OCI-M2 (cell line): ENCODE data around the gene NCR1.
"Not testable (repeated sequence)": the region's sequence is repeated elsewhere in the genome, so short reads cannot be mapped to it uniquely, and the experiment has no call there.

ENCODE experiments used
- DNase-seq: peaks from one replicate; lab custom pipeline; 2025; ENCODE audit not compliant: unreplicated experiment; lab: John Stamatoyannopoulos, UW

NCR1 gene

DNA sequence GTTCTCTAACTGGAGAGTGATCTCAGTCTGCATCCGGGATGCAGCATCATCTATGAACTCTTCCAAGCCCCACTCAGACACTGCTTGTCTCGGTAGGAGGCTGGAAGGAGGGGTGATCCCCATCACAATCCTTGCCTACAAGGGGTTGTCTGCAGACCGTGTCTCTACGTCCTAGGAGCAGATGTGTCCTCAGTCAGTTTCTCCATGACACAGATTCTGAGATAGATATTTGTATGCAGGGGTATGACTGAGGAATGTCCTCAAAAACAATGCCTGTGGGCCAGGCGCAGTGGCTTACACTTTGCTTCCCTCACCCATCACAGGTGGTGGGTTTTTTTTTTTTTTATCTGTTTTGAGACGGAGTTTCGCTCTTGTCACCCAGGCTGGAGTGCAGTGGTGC lies 871 bp downstream of the NCR1 start:
- DNase-seq, result no peak

DNA sequence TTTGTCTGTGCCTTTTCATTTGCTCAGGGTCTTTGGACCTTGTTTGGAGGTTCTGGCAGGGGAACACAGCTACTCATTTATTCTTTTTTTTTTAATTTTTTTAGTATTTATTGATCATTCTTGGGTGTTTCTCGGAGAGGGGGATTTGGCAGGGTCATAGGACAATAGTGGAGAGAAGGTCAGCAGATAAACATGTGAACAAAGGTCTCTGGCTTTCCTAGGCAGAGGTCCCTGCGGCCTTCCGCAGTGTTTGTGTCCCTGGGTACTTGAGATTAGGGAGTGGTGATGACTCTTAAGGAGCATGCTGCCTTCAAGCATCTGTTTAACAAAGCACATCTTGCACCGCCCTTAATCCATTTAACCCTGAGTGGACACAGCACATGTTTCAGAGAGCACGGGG lies 2.0 kb downstream of the NCR1 start:
- not testable (repeated sequence) for DNase-seq

DNA sequence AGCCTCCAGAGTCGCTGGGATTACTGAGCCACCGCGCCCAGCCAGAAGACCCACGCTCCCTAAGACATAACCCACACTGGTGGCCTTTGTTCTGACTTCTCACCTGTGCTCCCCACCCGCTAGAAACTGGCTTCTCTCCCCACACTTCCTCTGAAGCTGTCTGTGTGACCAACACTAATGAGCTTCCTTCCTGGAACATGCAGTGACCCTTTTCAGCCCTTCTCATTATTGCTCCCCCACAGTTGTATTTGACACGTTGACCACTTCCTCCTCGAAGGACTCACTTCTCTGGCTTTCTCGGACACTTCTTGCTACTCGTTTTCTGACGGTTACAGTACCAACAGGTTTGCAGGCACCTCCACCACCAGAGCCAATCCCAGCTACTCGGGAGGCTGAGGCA lies 10.9 kb downstream of the NCR1 start:
- DNase-seq, result no peak

DNA sequence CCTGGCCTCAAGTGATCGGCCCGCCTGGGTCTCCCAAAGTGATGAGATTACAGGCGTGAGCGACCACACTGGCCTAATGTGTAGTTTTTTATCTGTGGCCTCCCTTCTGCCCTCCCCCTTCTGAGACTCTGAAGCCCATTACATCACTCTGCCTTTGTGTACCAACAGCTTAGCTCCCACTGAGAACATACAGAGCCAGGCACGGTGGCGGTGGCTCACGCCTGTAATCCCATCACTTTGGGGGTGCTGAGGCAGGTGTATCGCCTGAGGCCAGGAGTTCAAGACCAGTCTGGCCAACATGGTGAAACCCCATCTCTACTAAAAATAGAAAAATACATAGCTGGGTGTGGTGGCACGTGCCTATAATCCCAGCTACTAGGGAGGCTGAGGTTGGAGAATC lies 12.6 kb downstream of the NCR1 start:
- DNase-seq, result no peak

DNA sequence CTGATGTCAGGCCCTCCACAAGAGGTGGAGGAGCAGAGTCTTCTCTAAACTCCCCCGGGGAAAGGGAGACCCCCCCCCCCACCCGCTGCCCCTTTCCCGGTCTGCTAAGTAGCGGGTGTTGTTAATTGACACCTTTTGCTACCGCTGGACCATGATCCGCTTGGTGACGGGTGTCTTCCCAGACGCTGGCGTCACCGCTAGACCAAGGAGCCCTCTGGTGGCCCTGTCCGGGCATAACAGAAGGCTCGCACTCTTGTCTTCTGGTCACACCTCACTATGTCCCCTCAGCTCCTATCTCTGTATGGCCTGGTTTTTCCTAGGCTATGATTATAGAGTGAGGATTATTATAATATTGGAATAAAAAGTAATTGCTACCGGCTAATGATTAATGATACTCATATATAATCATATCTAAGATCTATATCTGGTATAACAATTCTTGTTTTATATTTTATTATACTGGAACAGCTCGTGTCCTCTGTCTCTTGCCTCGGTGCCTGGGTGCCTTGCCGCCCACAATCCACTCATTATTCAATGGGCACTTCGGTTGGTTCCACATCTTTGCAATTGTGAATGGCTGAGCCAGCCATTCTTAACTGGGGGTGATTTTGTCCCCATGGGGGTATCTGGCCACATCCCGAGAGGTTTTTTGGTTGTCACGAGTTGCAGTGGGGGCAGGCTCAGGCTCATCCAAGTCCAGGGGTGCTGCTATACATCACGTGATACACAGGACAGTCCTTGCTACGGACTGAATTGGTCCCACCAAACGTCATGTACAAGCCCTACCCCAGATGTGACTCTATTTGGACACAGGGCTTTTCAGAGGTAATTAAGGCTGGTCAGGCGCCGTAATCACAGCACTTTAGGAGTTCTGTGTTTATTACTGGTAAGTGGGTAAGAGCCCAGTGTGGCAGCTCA lies 14.0 kb downstream of the NCR1 start:
- not testable (repeated sequence) for DNase-seq

DNA sequence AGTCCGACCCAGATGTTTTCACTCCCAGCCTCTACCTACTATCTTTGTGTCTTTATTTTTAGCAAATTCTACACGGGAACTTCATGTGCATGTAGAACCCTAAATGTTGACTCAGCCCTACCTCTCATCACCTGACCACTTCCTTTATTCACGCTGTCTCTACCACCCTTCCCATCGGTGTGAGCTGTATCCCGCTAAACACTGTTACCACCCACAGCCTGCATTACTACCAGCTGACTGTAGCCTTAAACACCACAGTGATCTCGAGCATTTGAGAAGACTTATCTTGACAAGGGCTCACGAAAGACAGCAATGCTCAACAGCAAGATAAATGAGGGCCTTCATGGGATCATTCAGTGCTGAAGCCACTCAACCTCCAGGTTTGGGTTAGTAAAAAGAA lies 15.1 kb downstream of the NCR1 start:
- no peak for DNase-seq

DNA sequence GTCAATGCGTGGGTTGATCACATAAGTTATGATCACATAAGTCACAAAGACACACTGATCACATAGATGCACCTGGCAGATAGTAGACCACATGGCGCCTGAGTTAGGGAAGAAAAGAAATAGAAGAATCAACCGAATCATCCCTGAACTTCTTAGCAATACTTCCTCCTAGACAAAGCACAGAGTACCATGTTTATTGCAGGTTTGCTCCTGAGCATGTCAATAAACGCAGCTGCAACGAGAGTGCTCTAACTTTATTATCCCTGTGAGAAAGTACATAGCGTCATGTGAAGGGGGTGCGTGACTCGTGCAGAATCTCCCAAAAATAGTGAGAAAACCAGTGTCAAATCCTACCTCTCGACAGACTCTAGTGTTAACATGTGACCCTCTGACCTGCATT lies 17.3 kb downstream of the NCR1 start:
- no peak for DNase-seq

DNA sequence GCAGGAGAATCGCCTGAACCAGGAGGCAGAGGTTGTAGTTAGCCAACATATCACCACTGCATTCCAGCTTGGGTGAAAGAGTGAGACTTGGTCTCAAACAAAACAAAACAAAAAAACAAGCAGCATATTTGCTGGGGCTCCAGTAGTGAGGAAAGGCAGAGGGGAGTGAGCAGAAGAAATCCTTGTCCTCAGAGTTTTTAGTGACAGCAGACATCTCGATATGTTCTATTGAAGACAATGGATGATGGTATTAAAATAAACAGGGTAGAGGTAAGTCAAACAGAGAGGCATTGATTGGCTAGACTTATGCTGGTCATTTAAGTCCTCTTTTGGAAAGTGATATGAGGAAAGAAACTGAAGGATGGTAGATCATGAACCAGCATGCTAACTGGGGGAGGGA lies 22.4 kb downstream of the NCR1 start:
- no peak for DNase-seq

DNA sequence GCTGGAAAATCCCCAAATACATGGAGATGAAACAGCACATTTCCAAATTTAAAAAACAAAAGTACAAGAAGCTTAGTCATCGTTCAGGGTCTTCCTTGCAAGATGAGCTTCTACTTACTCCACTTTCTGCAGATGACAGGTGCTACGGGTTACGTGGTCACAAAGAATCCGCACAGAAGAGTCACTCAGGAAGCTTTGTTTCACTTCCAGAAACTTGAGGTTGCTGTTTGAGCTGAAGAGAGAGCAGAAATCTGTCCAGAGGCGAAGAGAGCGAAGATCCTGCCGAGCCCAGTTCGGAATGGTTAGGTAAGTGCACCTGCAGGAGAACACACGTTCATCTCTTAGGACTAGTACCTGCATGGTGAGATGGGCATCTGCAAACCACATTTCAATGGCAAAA lies 32.0 kb downstream of the NCR1 start:
- DNase-seq, result no peak

DNA sequence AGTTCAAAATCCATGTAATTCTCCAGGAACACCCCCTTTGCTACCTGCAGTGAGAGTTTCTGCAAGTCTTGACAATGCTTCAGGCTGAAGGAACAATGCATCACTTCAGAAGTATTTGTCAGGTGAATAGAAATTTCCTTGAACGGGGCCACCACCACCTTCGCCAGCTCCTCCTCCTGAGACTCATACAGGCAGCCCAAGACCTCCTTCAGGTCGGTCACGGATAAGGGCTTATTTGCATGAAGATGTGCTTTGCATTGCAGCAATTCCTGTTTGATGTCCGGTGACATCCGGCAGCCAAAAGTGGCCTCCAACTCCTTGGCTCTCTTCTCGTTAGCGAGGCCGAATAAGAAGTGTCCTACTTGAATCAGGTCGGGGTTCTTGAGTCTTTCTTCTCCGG lies 33.0 kb downstream of the NCR1 start:
- DNase-seq, result no peak

DNA sequence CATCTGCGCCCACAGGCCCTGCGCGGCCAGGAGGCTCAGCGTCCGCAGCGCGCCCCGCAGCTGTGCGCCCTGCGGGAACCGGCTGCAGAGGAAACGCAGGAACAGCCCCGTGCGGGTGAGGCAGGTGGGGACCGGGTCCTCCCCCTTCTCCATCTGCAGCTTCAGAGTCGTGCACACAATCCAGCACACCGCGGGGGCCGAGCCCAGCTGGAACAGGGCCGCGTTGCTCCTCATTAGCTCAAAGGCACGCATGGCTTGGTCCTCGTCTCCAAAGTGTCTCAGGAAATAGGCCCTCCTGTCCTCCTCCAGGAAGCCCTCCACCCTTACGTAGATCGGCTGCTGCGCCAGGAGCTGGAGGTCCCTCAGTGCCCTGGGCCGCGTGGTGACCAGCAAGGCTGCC lies 33.6 kb downstream of the NCR1 start:
- not testable (repeated sequence) for DNase-seq

DNA sequence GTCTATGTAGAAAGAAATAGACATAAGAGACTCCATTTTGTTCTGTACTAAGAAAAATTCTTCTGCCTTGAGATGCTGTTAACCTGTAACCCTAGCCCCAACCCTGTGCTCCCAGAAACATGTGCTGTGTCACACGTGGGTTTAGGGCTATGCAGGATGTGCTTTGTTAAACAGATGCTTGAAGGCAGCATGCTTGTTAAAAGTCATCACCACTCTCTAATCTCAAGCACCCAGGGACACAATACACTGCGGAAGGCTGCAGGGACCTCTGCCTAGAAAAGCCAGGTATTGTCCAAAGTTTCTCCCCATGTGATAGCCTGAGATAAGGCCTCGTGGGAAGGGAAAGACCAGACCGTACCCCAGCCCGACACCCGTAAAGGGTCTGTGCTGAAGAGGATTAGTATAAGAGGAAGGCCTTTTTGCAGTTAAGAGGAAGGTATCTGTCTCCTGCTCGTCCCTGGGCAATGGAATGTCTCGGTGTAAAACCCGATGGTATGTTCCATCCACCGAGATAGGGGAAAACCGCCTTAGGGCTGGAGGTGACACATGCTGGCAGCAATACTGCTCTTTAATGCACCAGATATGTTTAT lies 37.9 kb downstream of the NCR1 start:
- peak; percentile 95 for DNase-seq

DNA sequence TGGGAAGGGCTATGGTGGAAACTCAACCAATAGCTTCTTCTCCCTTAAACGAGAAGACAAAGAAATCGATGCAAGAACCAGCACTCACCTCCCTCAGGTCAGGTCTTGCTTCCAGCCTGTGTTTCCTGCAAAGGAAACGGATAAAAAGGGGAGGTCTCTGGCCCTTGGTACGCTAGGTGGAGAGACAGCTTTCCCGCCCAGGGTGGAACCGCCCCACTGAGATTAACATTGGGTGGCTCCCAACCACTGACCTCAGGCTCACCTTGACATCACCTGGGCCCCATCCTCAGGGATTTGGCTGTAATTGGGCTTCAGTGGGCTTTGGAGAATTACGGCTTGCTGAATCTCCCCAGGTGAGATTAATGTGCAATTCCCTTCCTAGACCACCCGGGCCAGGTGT lies 41.4 kb downstream of the NCR1 start, which contains the start of gene NLRP7:
TSS of gene NLRP7 (minus strand) at position 150 of the 400 bp plus-strand sequence.
- no peak for DNase-seq

DNA sequence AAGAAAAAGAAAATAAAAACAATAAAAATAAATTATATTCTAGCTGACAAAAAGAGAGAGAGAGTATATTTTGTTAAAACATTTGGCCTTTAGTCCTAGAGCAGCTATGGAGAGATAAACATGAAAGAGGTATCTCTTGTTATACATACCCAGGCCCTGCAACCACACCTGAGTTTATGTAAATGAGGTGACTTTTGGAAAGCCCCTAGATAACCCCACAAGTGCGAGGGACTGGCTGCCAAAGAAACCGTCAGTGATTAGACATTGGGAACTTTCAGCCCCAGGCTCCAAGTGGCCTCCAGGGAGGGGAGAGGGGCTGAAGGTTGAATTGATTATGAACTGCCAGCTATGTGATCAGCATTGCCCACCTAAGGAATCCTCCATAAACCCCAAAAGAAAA lies 43.5 kb downstream of the NCR1 start:
- DNase-seq, result no peak

DNA sequence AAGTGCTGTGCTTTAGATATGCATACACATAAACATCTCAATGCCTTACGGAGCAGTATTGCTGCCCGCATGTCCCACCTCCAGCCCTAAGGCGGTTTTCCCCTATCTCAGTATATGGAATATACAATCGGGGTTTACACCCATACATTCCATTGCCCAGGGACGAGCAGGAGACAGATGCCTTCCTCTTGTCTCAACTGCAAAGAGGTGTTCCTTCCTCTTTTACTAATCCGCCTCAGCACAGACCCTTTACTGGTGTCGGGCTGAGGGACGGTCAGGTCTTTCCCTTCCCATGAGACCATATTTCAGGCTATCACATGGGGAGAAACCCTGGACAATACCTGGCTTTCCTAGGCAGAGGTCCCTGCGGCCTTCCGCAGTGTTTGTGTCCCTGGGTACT lies 44.6 kb downstream of the NCR1 start:
- not testable (repeated sequence) for DNase-seq

DNA sequence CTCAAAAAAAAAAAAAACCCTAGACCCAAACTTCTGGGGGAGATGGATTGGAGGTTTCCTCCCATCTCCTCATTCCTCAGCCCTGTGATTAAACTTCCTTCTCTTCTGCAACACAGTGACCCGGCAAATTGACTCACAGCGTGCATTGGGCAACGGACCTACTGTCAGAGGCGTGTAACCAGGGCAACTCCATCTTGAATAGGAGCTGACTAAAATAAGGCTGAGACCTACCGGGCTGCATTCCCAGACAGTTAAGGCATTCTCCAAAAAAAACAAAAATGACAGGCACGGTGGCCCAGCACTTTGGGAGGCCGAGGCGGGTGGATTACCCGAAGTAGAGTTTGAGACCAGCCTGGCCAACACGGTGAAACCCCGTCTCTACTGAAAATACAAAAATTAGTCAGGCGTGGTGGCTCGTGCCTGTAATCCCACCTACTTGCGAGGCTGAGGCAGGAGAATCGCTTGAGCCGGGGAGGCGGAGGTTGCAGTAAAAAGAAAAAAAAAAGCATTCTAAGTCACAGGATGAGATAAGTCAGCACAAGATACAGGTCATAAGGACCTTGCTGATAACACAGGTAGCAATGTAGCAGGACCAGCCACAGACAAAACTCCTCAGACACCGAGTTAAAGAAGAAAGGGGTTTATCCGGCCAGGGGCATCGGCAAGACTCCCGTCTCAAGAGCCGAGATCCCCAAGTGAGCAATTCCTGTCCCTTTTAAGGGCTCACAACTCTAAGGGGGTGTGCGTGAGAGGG lies 46.8 kb downstream of the NCR1 start:
- peak; percentile 60 for DNase-seq

DNA sequence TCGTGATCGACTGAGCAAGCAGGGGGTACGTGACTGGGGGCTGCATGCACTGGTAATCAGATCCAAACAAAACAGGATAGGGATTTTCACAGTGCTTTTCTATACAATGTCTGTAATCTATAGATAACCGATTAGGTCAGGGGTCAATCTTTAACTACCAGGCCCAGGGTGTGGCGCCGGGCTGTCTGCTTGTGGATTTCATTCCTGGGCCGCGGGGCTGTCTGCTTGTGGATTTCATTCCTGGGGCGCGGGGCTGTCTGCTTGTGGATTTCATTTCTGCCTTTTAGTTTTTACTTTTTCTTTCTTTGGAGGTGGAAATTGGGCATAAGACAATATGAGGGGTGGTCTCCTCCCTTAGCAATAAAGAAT lies 47.4 kb downstream of the NCR1 start:
- DNase-seq, result not testable (repeated sequence)

DNA sequence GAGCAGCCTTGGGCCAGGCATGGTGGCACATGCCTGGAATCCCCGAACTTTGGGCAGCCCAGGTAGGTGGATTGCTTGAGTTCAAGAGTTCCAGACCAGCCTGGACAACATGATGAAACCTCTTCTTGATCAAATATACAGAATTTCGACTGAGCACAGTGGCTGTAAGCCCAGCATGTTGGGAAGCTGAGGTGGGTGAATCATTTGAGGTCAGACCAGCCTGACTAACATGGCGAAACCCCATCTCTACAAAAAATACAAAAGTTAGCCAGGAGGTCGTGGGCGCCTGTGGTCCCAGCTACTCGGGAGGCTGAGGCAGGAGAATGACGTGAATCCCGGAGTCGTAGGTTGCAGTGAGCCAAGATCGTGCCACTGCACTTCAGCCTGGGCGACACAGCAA lies 49.4 kb downstream of the NCR1 start:
- no peak for DNase-seq

DNA sequence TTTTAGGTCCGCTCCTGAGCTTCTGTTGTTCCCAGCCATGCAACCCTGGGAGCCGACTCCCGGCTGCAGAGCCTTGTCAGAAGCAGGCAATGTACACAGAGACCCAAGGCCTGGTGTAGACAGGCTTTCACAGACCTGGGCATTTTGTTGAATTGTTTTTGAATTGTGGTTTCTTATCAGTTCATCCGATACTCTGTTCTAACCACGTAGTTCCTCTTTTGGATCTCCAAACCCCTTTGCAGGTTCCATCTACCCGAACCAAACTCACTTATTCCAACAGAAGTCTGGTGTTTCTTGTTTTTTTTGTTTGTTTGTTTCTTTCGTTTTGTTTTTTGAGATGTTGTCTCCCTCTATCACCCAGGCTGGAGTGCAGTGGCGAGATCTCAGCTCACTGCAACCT lies 53.9 kb downstream of the NCR1 start:
- peak; percentile 88 for DNase-seq
